Amniotic stem cell (primary cell): ENCODE measurements around the gene DYNC1LI1.
"Not testable (repeated sequence)": the region's sequence is repeated elsewhere in the genome, so short reads cannot be mapped to it uniquely, and the experiment has no call there.

Experiments used
- DNase-seq: peaks from one replicate; lab custom pipeline; 2025; lab: John Stamatoyannopoulos, UW

DYNC1LI1 gene

GRCh38 chr3:32583708-32584107, 13.1 kb upstream of the DYNC1LI1 start:
- peak; percentile 89 for DNase-seq

GRCh38 chr3:32578669-32579068, 8.0 kb upstream of the DYNC1LI1 start:
- DNase-seq, result not testable (repeated sequence)

- DNase-seq, result no peak
Observed at GRCh38 chr3:32577581-32578556, 7.2 kb upstream of the DYNC1LI1 start.

- no peak for DNase-seq
Observed at GRCh38 chr3:32577174-32577573, 6.5 kb upstream of the DYNC1LI1 start.

- no peak for DNase-seq
Observed at GRCh38 chr3:32575451-32576113, 4.9 kb upstream of the DYNC1LI1 start.

GRCh38 chr3:32571192-32571485, 481 bp upstream of the DYNC1LI1 start:
- no peak for DNase-seq

GRCh38 chr3:32569540-32570420, 878 bp downstream of the DYNC1LI1 start:
- no peak for DNase-seq

GRCh38 chr3:32568953-32569352, 1.7 kb downstream of the DYNC1LI1 start:
- no peak for DNase-seq

GRCh38 chr3:32564195-32564594, 6.5 kb downstream of the DYNC1LI1 start:
- DNase-seq, result no peak

GRCh38 chr3:32562640-32563039, 8.0 kb downstream of the DYNC1LI1 start:
- DNase-seq, result no peak

- no peak for DNase-seq
Observed at GRCh38 chr3:32557640-32558352, 12.9 kb downstream of the DYNC1LI1 start.

GRCh38 chr3:32556332-32556731, 14.3 kb downstream of the DYNC1LI1 start:
- no peak for DNase-seq

- no peak for DNase-seq
Observed at GRCh38 chr3:32553973-32554372, 16.7 kb downstream of the DYNC1LI1 start.

- DNase-seq, result no peak
Observed at GRCh38 chr3:32553459-32553858, 17.2 kb downstream of the DYNC1LI1 start.

GRCh38 chr3:32552013-32552412, 18.6 kb downstream of the DYNC1LI1 start:
- DNase-seq, result no peak

- no peak for DNase-seq
Observed at GRCh38 chr3:32551496-32551895, 19.2 kb downstream of the DYNC1LI1 start.

GRCh38 chr3:32551087-32551486, 19.6 kb downstream of the DYNC1LI1 start:
- DNase-seq, result no peak

GRCh38 chr3:32545305-32545704, 25.4 kb downstream of the DYNC1LI1 start:
- no peak for DNase-seq

GRCh38 chr3:32544894-32545293, 25.8 kb downstream of the DYNC1LI1 start:
- no peak for DNase-seq

- no peak for DNase-seq
Observed at GRCh38 chr3:32542807-32543206, 27.9 kb downstream of the DYNC1LI1 start.

- DNase-seq, result no peak
Observed at GRCh38 chr3:32540899-32541298, 29.8 kb downstream of the DYNC1LI1 start.

- DNase-seq, result no peak
Observed at GRCh38 chr3:32532434-32532833, 38.2 kb downstream of the DYNC1LI1 start.
